ENCODE data around the gene STON2. TPM values are rescaled to one million over a fixed set of nuclear protein-coding genes. Genes with fewer than 3 reads are reported as not detected.

The STON2 gene
- total and polyA plus RNA-seq, 2 of the 13 experiments (the other 11 are each of a cell fraction or from before 2014, with no cell fraction given) = 2.1 to 11.0 TPM

DNA sequence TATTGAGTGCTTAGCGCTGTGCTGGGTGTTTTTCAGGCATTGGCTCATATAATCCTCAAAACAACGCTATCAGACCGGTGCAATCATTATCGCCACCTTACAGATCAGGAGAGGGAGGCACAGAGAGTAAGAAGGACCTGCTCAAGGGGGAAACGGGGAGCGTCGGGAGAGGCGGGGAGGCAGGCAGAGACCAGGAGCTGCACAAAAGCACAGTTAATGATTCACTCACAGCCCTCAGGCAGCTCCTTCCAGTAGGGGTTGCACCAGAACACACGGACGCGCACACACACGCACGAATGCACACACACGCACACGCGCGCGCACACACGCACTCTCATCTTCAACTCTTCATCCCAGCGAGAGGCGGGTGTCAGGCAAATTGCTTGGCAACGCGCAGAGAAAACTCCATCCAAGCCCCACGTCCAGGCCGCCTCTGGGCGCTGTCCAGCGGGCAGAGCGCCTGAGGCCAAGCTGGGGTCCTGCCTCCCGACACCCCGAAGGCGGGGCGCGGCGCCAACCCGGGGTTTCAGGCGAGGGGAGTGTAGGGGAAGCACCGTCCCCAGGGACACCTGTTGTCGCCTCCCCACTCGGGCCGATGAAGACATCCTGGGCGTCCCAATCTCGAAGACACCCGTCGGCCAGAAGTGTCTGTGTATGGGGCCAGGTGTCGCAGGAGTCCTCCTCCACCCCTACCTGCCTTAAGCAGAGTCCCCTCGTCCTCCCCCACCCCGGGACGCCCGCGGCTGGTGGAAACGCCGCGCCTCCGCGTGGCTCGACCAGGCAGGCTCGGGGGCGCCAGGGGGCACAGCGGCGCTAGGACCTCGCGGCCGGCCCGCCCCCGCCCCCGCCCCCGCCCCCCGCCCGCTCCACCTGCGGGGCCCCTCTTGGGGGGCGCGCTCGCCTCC, 35.5 kb upstream of the STON2 start (continued):
- peak; percentile 69; the same call in 1 of the 2 replicates for TF ChIP-seq KDM5B (CRISPR knock-in tag; IDR thresholded peaks at IDR 0.05; ENCODE audit: borderline replicate concordance)
- TF ChIP-seq IRX3 (CRISPR knock-in tag; IDR thresholded peaks at IDR 0.05; ENCODE audit: borderline replicate concordance, low read depth) = peak; percentile 32
- no peak for TF ChIP-seq NR2C2 (CRISPR knock-in tag; IDR thresholded peaks at IDR 0.05; ENCODE audit: borderline replicate concordance)
- TF ChIP-seq, protein P1, sequence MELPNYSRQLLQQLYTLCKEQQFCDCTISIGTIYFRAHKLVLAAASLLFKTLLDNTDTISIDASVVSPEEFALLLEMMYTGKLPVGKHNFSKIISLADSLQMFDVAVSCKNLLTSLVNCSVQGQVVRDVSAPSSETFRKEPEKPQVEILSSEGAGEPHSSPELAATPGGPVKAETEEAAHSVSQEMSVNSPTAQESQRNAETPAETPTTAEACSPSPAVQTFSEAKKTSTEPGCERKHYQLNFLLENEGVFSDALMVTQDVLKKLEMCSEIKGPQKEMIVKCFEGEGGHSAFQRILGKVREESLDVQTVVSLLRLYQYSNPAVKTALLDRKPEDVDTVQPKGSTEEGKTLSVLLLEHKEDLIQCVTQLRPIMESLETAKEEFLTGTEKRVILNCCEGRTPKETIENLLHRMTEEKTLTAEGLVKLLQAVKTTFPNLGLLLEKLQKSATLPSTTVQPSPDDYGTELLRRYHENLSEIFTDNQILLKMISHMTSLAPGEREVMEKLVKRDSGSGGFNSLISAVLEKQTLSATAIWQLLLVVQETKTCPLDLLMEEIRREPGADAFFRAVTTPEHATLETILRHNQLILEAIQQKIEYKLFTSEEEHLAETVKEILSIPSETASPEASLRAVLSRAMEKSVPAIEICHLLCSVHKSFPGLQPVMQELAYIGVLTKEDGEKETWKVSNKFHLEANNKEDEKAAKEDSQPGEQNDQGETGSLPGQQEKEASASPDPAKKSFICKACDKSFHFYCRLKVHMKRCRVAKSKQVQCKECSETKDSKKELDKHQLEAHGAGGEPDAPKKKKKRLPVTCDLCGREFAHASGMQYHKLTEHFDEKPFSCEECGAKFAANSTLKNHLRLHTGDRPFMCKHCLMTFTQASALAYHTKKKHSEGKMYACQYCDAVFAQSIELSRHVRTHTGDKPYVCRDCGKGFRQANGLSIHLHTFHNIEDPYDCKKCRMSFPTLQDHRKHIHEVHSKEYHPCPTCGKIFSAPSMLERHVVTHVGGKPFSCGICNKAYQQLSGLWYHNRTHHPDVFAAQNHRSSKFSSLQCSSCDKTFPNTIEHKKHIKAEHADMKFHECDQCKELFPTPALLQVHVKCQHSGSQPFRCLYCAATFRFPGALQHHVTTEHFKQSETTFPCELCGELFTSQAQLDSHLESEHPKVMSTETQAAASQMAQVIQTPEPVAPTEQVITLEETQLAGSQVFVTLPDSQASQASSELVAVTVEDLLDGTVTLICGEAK (IDR thresholded peaks at IDR 0.05) = no peak
- TF ChIP-seq, protein P1 (CRISPR knock-in tag; IDR thresholded peaks at IDR 0.05) = no peak
- TF ChIP-seq, protein P2, sequence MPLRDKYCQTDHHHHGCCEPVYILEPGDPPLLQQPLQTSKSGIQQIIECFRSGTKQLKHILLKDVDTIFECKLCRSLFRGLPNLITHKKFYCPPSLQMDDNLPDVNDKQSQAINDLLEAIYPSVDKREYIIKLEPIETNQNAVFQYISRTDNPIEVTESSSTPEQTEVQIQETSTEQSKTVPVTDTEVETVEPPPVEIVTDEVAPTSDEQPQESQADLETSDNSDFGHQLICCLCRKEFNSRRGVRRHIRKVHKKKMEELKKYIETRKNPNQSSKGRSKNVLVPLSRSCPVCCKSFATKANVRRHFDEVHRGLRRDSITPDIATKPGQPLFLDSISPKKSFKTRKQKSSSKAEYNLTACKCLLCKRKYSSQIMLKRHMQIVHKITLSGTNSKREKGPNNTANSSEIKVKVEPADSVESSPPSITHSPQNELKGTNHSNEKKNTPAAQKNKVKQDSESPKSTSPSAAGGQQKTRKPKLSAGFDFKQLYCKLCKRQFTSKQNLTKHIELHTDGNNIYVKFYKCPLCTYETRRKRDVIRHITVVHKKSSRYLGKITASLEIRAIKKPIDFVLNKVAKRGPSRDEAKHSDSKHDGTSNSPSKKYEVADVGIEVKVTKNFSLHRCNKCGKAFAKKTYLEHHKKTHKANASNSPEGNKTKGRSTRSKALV (CRISPR knock-in tag; IDR thresholded peaks at IDR 0.05) = 0 out of 2 replicates have a peak, but pooled peaks have one; percentile 69
- no peak for TF ChIP-seq IKZF4 (CRISPR knock-in tag; IDR thresholded peaks at IDR 0.05; ENCODE audit: borderline replicate concordance, low read depth, not compliant biosample characterization)
- TF ChIP-seq, protein P3, sequence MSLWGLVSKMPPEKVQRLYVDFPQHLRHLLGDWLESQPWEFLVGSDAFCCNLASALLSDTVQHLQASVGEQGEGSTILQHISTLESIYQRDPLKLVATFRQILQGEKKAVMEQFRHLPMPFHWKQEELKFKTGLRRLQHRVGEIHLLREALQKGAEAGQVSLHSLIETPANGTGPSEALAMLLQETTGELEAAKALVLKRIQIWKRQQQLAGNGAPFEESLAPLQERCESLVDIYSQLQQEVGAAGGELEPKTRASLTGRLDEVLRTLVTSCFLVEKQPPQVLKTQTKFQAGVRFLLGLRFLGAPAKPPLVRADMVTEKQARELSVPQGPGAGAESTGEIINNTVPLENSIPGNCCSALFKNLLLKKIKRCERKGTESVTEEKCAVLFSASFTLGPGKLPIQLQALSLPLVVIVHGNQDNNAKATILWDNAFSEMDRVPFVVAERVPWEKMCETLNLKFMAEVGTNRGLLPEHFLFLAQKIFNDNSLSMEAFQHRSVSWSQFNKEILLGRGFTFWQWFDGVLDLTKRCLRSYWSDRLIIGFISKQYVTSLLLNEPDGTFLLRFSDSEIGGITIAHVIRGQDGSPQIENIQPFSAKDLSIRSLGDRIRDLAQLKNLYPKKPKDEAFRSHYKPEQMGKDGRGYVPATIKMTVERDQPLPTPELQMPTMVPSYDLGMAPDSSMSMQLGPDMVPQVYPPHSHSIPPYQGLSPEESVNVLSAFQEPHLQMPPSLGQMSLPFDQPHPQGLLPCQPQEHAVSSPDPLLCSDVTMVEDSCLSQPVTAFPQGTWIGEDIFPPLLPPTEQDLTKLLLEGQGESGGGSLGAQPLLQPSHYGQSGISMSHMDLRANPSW (CRISPR knock-in tag; IDR thresholded peaks at IDR 0.05; ENCODE audit: borderline replicate concordance) = no peak
- TF ChIP-seq MEIS2 (CRISPR knock-in tag; IDR thresholded peaks at IDR 0.05) = peak; percentile 49; the same call in 1 of the 2 replicates
- TF ChIP-seq ZNF10 (CRISPR knock-in tag; IDR thresholded peaks at IDR 0.05; ENCODE audit: borderline replicate concordance, low read depth) = no peak
- TF ChIP-seq, protein P4, sequence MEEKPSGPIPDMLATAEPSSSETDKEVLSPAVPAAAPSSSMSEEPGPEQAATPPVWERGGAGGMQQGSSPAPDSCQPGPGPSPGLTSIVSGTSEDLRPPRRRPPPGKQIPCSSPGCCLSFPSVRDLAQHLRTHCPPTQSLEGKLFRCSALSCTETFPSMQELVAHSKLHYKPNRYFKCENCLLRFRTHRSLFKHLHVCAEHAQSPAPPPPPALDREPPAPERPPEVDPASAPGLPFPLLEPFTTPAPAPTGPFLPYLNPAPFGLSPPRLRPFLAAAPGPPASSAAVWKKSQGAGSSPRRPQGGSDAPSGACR (CRISPR knock-in tag; IDR thresholded peaks at IDR 0.05) = no peak; the same call in 1 of the 2 replicates
